ENCODE measurements around the gene CGB2. TPM values are rescaled to one million over a fixed set of nuclear protein-coding genes. Genes with fewer than 3 reads are reported as not detected.

CGB2 gene
- total and polyA plus RNA-seq, 2 of the 13 experiments (the other 11 are each of a cell fraction or from before 2014, with no cell fraction given), result not detected

GRCh38 chr19:49020931-49021895, 10.5 kb upstream of the CGB2 start (continued):
- TF ChIP-seq CREB1 (IDR thresholded peaks at IDR 0.05), result 0 out of 2 replicates have a peak, but pooled peaks have one; percentile 15
- no peak for TF ChIP-seq CREB1 (CRISPR knock-in tag; IDR thresholded peaks at IDR 0.05)
- TF ChIP-seq WIZ (CRISPR knock-in tag; IDR thresholded peaks at IDR 0.05), result no peak
- TF ChIP-seq ZNF672 (CRISPR knock-in tag; IDR thresholded peaks at IDR 0.05), result no peak
- TF ChIP-seq ZNF546 (CRISPR knock-in tag; conservative IDR thresholded peaks at IDR 0.05), result no peak
- no peak for TF ChIP-seq PRMT3 (CRISPR knock-in tag; IDR thresholded peaks at IDR 0.05; ENCODE audit: borderline replicate concordance, low read depth)
- peak; percentile 64 for TF ChIP-seq FOSL2 (CRISPR knock-in tag; IDR thresholded peaks at IDR 0.05)
- TF ChIP-seq ZNF816 (CRISPR knock-in tag; IDR thresholded peaks at IDR 0.05; ENCODE audit: borderline replicate concordance), result no peak
- no peak for TF ChIP-seq RAD21 (CRISPR knock-in tag; IDR thresholded peaks at IDR 0.05)
- TF ChIP-seq POLR2AphosphoS2 (IDR thresholded peaks at IDR 0.05; ENCODE audit: low read depth, low read length), result no peak
- TF ChIP-seq ELK4 (CRISPR knock-in tag; IDR thresholded peaks at IDR 0.05; ENCODE audit: borderline replicate concordance), result no peak
- no peak for TF ChIP-seq ZNF276 (CRISPR knock-in tag; IDR thresholded peaks at IDR 0.05; ENCODE audit: low read depth)
- TF ChIP-seq ATF2 (CRISPR knock-in tag; IDR thresholded peaks at IDR 0.05), result no peak
- no peak for TF ChIP-seq TGIF2 (CRISPR knock-in tag; IDR thresholded peaks at IDR 0.05)
- TF ChIP-seq ZNF468 (CRISPR knock-in tag; IDR thresholded peaks at IDR 0.05), result no peak
- TF ChIP-seq DMTF1 (CRISPR knock-in tag; IDR thresholded peaks at IDR 0.05), result no peak
- TF ChIP-seq SKI (IDR thresholded peaks at IDR 0.05; ENCODE audit: partially characterized antibody), result peak; percentile 43
- no peak for TF ChIP-seq THAP11 (CRISPR knock-in tag; IDR thresholded peaks at IDR 0.05)
- TF ChIP-seq ZFP82 (CRISPR knock-in tag; IDR thresholded peaks at IDR 0.05; ENCODE audit: borderline replicate concordance), result no peak
- no peak for TF ChIP-seq PHF20 (CRISPR knock-in tag; IDR thresholded peaks at IDR 0.05)
- no peak for TF ChIP-seq RARG (CRISPR knock-in tag; IDR thresholded peaks at IDR 0.05; ENCODE audit: low read depth)
- 0 out of 2 replicates have a peak, but pooled peaks have one; percentile 11 for TF ChIP-seq FOXP1 (IDR thresholded peaks at IDR 0.05)
- no peak for TF ChIP-seq FOXP1 (CRISPR knock-in tag; IDR thresholded peaks at IDR 0.05)
